ENCODE measurements around the gene SEMA5B. TPM values are rescaled to one million over a fixed set of nuclear protein-coding genes. Genes with fewer than 3 reads are reported as not detected.

SEMA5B gene
- total RNA-seq, 1 donor from 2014 or later: 4.2 TPM

DNA sequence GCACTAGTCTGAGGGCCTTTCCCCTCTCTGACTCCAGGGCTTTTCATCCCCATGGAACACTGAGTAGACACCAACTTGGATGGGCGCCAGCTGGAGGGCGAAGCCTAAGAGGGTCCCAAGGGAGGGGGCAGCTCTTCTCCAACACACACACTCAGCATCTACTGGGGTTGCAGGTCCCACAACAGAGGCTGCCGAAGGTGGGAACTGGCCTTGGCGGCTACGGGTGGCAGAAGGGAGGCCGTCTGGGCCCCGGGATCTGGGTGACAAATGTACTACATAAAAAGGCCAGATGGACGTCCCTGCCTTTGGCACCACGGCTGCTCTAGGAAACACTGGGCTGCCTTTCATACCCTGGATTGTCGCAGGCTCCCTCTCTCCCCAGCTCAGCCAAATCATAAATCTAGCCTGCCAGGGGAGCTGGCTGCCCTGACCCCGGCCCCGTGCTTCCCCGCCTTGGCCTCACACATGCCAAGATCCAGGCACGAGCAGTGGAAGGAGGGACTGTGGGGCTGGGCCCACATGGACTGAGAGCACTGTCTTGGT is 31.5 kb downstream of the SEMA5B start:
- H3K27ac Mint-ChIP-seq: no peak overlapping the region
- H3K36me3 Mint-ChIP-seq (ENCODE audit: insufficient read depth): no peaks in the 10 kb centered on the region
- H3K4me1 Mint-ChIP-seq (ENCODE audit: low read depth): no peaks in the 10 kb centered on the region
- H3K27me3 Mint-ChIP-seq: peaks cover 46% of the 10 kb centered on the region
- no peak for DNase-seq (ENCODE audit: low spot score, unreplicated experiment)
- TF ChIP-seq, protein P1, sequence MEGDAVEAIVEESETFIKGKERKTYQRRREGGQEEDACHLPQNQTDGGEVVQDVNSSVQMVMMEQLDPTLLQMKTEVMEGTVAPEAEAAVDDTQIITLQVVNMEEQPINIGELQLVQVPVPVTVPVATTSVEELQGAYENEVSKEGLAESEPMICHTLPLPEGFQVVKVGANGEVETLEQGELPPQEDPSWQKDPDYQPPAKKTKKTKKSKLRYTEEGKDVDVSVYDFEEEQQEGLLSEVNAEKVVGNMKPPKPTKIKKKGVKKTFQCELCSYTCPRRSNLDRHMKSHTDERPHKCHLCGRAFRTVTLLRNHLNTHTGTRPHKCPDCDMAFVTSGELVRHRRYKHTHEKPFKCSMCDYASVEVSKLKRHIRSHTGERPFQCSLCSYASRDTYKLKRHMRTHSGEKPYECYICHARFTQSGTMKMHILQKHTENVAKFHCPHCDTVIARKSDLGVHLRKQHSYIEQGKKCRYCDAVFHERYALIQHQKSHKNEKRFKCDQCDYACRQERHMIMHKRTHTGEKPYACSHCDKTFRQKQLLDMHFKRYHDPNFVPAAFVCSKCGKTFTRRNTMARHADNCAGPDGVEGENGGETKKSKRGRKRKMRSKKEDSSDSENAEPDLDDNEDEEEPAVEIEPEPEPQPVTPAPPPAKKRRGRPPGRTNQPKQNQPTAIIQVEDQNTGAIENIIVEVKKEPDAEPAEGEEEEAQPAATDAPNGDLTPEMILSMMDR (IDR thresholded peaks at IDR 0.05; ENCODE audit: unreplicated experiment): no peak
- H3K9me3 Mint-ChIP-seq (ENCODE audit: low read depth): no peaks in the 10 kb centered on the region
- H3K4me3 Mint-ChIP-seq (ENCODE audit: low read depth): no peak overlapping the region

DNA sequence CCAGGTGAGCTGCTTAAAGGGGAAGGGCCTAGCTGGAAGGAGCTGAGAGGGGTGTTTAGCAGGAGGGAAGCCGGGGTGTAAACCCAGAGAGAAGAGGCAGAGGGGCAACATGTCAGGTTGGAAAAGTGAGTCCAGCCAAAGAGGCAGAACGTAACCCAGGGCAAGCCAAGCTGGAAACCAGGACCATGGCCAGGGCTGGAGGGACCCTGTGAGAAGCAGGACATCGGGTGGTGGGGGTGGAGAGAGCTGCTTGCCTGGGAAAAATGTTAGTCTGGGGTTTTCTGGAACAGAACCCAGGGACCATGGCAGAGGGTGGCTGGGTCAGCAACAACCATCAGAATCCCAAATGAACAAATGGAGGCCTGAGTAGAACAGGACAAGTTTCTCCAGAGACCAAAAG is 32.6 kb downstream of the SEMA5B start:
- H3K36me3 Mint-ChIP-seq (ENCODE audit: insufficient read depth): no peaks in the 10 kb centered on the region
- H3K9me3 Mint-ChIP-seq (ENCODE audit: low read depth): no peaks in the 10 kb centered on the region
- H3K4me3 Mint-ChIP-seq (ENCODE audit: low read depth): no peak overlapping the region
- H3K27ac Mint-ChIP-seq: no peak overlapping the region
- no peaks in the 10 kb centered on the region for H3K4me1 Mint-ChIP-seq (ENCODE audit: low read depth)
- TF ChIP-seq, protein P1 (IDR thresholded peaks at IDR 0.05; ENCODE audit: unreplicated experiment): no peak
- H3K27me3 Mint-ChIP-seq: peaks cover 52% of the 10 kb centered on the region
- DNase-seq (ENCODE audit: low spot score, unreplicated experiment): no peak

DNA sequence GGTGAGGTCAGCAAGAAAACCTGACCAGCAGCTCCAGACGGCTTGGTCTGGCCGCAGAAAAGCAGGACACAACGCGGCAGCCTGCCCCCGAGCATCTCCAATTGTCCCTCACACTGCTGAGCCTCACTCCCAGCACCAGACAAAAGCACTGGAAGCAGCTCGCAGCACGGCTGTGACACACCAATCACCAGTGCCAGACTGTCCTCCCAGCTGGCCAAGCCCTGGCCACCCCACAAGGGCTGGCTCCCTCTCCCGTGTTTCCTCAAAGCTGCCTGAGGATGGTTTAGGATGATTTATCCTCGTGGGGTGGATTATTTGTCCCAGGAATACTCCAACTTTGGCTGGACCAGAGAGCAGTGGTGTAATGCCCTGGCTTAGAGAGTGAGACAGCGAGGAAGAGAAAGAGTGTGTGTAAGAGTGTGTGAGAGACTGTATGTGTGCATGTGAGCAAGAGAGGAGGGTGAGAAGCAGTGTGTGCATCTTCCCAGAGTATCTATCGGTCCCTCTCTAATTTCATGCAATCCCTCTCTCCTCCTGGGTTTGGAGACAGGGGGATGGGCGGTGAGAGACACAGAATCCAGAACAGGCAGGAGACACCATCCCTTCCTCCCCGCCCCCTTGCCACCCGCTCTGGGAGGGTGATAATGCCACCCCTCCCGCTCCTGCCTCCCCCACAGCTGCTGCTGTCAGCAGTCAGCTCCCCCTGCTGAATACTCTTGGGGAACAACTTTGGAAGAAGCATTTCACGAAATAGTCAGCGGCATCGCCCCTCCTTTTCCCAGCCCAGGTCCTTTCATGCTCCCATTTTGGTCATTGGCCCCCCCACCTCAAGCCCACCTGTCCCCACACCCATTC is 34.2 kb downstream of the SEMA5B start:
- Mint-ChIP-seq H3K27me3 (peaks cover 59% of the 10 kb centered on the region), H3K27ac (no peak overlapping the region), H3K9me3 (ENCODE audit: low read depth) (no peaks in the 10 kb centered on the region), H3K36me3 (ENCODE audit: insufficient read depth) (no peaks in the 10 kb centered on the region), H3K4me1 (ENCODE audit: low read depth) (peaks cover 1% of the 10 kb centered on the region), H3K4me3 (ENCODE audit: low read depth) (no peak overlapping the region)
- TF ChIP-seq, protein P1 (IDR thresholded peaks at IDR 0.05; ENCODE audit: unreplicated experiment): no peak
- no peak for DNase-seq (ENCODE audit: low spot score, unreplicated experiment)

DNA sequence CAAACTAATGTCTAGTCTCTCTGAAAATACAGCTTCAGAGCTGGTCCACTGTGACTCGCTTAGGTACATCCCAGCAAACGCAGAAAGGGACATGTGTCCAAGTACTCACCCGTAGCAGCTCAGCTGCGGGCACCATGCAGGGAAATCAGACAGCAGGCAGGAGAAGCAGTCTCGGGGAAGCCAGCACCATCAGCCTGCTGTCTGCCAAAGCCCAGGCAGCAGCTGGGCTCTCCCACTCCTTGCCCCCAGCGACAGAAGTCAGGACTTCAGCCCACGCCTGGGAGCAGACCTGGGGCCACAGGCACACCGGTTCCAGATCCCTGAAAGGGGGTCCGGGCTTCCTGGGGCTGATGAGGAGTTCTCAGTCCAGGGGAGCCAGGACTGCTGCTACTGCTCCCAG is 34.9 kb downstream of the SEMA5B start:
- Mint-ChIP-seq H3K27me3 (peaks cover 62% of the 10 kb centered on the region), H3K9me3 (ENCODE audit: low read depth) (no peaks in the 10 kb centered on the region), H3K36me3 (ENCODE audit: insufficient read depth) (no peaks in the 10 kb centered on the region), H3K4me3 (ENCODE audit: low read depth) (no peak overlapping the region), H3K27ac (no peak overlapping the region), H3K4me1 (ENCODE audit: low read depth) (peaks cover 1% of the 10 kb centered on the region)
- no peak for DNase-seq (ENCODE audit: low spot score, unreplicated experiment)
- TF ChIP-seq, protein P1 (IDR thresholded peaks at IDR 0.05; ENCODE audit: unreplicated experiment): no peak

DNA sequence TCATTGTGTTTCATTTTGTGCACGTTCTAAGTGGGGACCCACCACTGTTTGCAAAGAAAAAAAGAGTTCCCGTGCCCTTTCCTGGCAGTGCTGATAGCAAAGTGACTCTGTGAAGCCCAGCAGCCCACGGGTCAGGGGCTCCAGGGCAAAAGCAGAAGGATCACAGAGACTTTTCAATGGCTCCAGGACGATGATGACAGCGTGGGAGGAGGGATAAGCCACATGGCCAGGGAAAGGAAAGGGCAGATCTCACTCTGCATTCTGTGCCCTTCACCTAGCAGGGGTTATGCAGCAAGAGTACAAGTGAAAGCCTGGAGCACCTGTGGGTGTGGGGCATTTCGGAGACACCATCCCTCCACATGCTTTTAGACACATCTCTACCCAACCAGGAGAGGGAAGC is 35.4 kb downstream of the SEMA5B start:
- peaks cover 1% of the 10 kb centered on the region for H3K4me1 Mint-ChIP-seq (ENCODE audit: low read depth)

More for the DNA sequence above, 35.4 kb downstream of the SEMA5B start:
- Mint-ChIP-seq H3K27ac (no peak overlapping the region), H3K4me3 (ENCODE audit: low read depth) (no peak overlapping the region), H3K27me3 (peaks cover 62% of the 10 kb centered on the region), H3K36me3 (ENCODE audit: insufficient read depth) (no peaks in the 10 kb centered on the region), H3K9me3 (ENCODE audit: low read depth) (no peaks in the 10 kb centered on the region)
- no peak for DNase-seq (ENCODE audit: low spot score, unreplicated experiment)
- TF ChIP-seq, protein P1 (IDR thresholded peaks at IDR 0.05; ENCODE audit: unreplicated experiment): no peak
